SU-DHL-6 (cell line): ENCODE measurements around the gene NCKAP5.

ENCODE experiments used
- CTCF ChIP-seq: fragments of 200-600 bp; sonication (generic); IDR thresholded peaks from one replicate; pipeline ENCODE4 v1.5.1; 2017; ENCODE audit warnings: antibody characterized with exemption, mild to moderate bottlenecking, low read length, moderate library complexity; ENCODE audit not compliant: insufficient read depth, poor library complexity, severe bottlenecking
- EZH2phosphoT487 ChIP-seq: fragments of 200-600 bp; sonication (generic), shearing (Covaris generic); conservative IDR thresholded peaks from 2 replicates; pipeline ENCODE4 v1.6.1; 2018; ENCODE audit warnings: mild to moderate bottlenecking, antibody characterized with exemption, low read length, moderate library complexity, mixed read lengths

DNA sequence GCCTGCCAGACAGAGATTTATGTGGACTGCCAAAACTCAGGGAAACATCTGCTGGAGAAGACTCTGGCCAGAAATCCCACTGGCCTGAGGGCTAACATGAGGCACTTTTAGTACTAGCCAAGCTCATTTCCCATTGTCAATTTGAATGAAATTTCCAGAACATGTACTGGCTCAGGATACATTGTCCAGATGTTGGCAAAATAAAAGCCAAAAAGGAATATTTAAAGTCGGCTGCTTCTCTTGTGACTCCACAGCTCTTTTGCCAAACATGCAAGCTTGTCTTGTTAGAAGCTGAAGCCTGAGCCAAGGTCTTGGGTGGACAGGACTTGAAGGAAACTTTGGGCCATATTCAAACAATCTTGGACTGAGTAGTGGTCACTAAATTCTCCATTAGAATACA, 215.5 kb downstream of the NCKAP5 start:
- TF ChIP-seq CTCF (no peak), EZH2phosphoT487 (no peak)
